Fibroblast of skin of right quadriceps (primary cell): ENCODE data around the gene PGPEP1.
"Not testable (repeated sequence)": the region's sequence is repeated elsewhere in the genome, so short reads cannot be mapped to it uniquely, and the experiment has no call there.

Experiments used
- DNase-seq: peaks from one replicate; pipeline ENCODE4 v3.0.0-alpha.2; 2013

Gene PGPEP1

GRCh38 chr19:18364826-18365528 is 24.6 kb downstream of the PGPEP1 start:
- DNase-seq, result peak; percentile 99

GRCh38 chr19:18366021-18366435 is 25.6 kb downstream of the PGPEP1 start:
- DNase-seq, result no peak

GRCh38 chr19:18368504-18369222 is 28.3 kb downstream of the PGPEP1 start:
- no peak for DNase-seq

GRCh38 chr19:18373407-18373891 is 33.1 kb downstream of the PGPEP1 start:
- no peak for DNase-seq

- peak; percentile 94 for DNase-seq
Observed at GRCh38 chr19:18373892-18374629, 33.7 kb downstream of the PGPEP1 start.

GRCh38 chr19:18377026-18377425 is 36.6 kb downstream of the PGPEP1 start:
- DNase-seq, result no peak

- DNase-seq, result peak; percentile 78
Observed at GRCh38 chr19:18379803-18380747, 39.7 kb downstream of the PGPEP1 start.

GRCh38 chr19:18380843-18381242 is 40.4 kb downstream of the PGPEP1 start:
- DNase-seq, result no peak

GRCh38 chr19:18383622-18384021 is 43.2 kb downstream of the PGPEP1 start:
- not testable (repeated sequence) for DNase-seq

- DNase-seq, result no peak
Observed at GRCh38 chr19:18384775-18385174, 44.4 kb downstream of the PGPEP1 start.

GRCh38 chr19:18385359-18385674 is 44.9 kb downstream of the PGPEP1 start:
- no peak for DNase-seq

GRCh38 chr19:18385675-18386542 is 45.5 kb downstream of the PGPEP1 start, which contains the start of gene GDF15:
Gene GDF15, plus strand, starts transcription at chr19:18386158. Its CDS starts 32 bp downstream, at chr19:18386190.
- peak; percentile 52 for DNase-seq

GRCh38 chr19:18386543-18387271 is 46.3 kb downstream of the PGPEP1 start:
- peak; percentile 62 for DNase-seq

- DNase-seq, result peak; percentile 50
Observed at GRCh38 chr19:18388100-18388959, 47.9 kb downstream of the PGPEP1 start.

- no peak for DNase-seq
Observed at GRCh38 chr19:18388960-18389725, 48.7 kb downstream of the PGPEP1 start.

- no peak for DNase-seq
Observed at GRCh38 chr19:18389726-18390064, 49.3 kb downstream of the PGPEP1 start.

GRCh38 chr19:18390065-18390907 is 49.9 kb downstream of the PGPEP1 start:
- DNase-seq, result no peak

GRCh38 chr19:18391509-18392075 is 51.2 kb downstream of the PGPEP1 start:
- no peak for DNase-seq
